SK-N-SH treated with all-trans-retinoic acid at 6 μM for 48 hours (cell line): ENCODE results near the gene RABEPK.

ENCODE experiments used
- BACH2 ChIP-seq: fragments of 250-450 bp; sonication (Bioruptor Pico); IDR thresholded peaks from 2 replicates; pipeline ENCODE4 v1.9.0; 2021; ENCODE audit warnings: mild to moderate bottlenecking, borderline replicate concordance
- CREB5 ChIP-seq: fragments of 250-450 bp; sonication (Bioruptor Pico); IDR thresholded peaks from 2 replicates; pipeline ENCODE4 v1.5.1; 2020; ENCODE audit warnings: low read depth, mild to moderate bottlenecking, moderate library complexity
- RARB ChIP-seq: fragments of 250-450 bp; sonication (Bioruptor Pico); IDR thresholded peaks from 2 replicates; pipeline ENCODE4 v1.8.0; 2021; ENCODE audit warnings: mild to moderate bottlenecking, moderate library complexity
- SNAI2 ChIP-seq: fragments of 250-450 bp; sonication (Bioruptor Pico); IDR thresholded peaks from 2 replicates; pipeline ENCODE4 v1.5.0; 2020; ENCODE audit warnings: mild to moderate bottlenecking, moderate library complexity
- TCF4 ChIP-seq: fragments of 250-450 bp; sonication (Bioruptor Pico); IDR thresholded peaks from 2 replicates; pipeline ENCODE4 v1.8.0; 2021; ENCODE audit warnings: mild to moderate bottlenecking, moderate library complexity, borderline replicate concordance
- TOX ChIP-seq: fragments of 250-450 bp; sonication (Bioruptor Pico); IDR thresholded peaks from 2 replicates; pipeline ENCODE4 v1.8.0; 2021; ENCODE audit warnings: mild to moderate bottlenecking, moderate library complexity, borderline replicate concordance
- ZFP3 ChIP-seq: fragments of 250-450 bp; sonication (Bioruptor Pico); IDR thresholded peaks from 2 replicates; pipeline ENCODE4 v1.5.0; 2020; ENCODE audit warnings: mild to moderate bottlenecking, moderate library complexity
- ZNF565 ChIP-seq: fragments of 450-650 bp; formaldehyde crosslinking; conservative IDR thresholded peaks from 2 replicates; pipeline ENCODE4 v1.5.0; 2020; ENCODE audit warnings: low read depth, mild to moderate bottlenecking, moderate library complexity

- no peak for TF ChIP-seq ZNF565 (CRISPR knock-in tag)
- no peak for TF ChIP-seq RARB
- TF ChIP-seq TCF4 (CRISPR knock-in tag) = no peak
- no peak for TF ChIP-seq BACH2 (CRISPR knock-in tag)
- no peak for TF ChIP-seq TOX (CRISPR knock-in tag)
- no peak for TF ChIP-seq ZFP3 (CRISPR knock-in tag)
- no peak for TF ChIP-seq CREB5 (CRISPR knock-in tag)
- TF ChIP-seq SNAI2 (CRISPR knock-in tag) = no peak
Measured at GRCh38 chr9:125189361-125190289, 10.7 kb upstream of the RABEPK start, which contains the start of gene PPP6C.
